HG02938 (cell line): ENCODE results near the gene LRRN3.

Experiments used
- ATAC-seq: cut with Tn5 transposase; IDR thresholded peaks from one replicate; pipeline ENCODE4 v1.9.1; 2021; ENCODE audit warnings: mild to moderate bottlenecking, moderate library complexity; ENCODE audit not compliant: unreplicated experiment

The LRRN3 gene

GRCh38 chr7:111077001-111077400 lies 13.9 kb upstream of the LRRN3 start:
- ATAC-seq: no peak

- ATAC-seq: peak; percentile 34
Measured at GRCh38 chr7:111080495-111081105, 10.3 kb upstream of the LRRN3 start.

GRCh38 chr7:111081546-111082267 lies 9.2 kb upstream of the LRRN3 start:
- no peak for ATAC-seq

GRCh38 chr7:111082351-111082750 lies 8.6 kb upstream of the LRRN3 start:
- no peak for ATAC-seq

- peak; percentile 96 for ATAC-seq
Measured at GRCh38 chr7:111083413-111083812, 7.5 kb upstream of the LRRN3 start.

- ATAC-seq: no peak
Measured at GRCh38 chr7:111085356-111085755, 5.6 kb upstream of the LRRN3 start.

GRCh38 chr7:111086532-111086931 lies 4.4 kb upstream of the LRRN3 start:
- ATAC-seq: no peak

- ATAC-seq: no peak
Measured at GRCh38 chr7:111088328-111088727, 2.6 kb upstream of the LRRN3 start.

GRCh38 chr7:111089822-111090426 lies 1.0 kb upstream of the LRRN3 start:
- peak; percentile 68 for ATAC-seq

- ATAC-seq: no peak
Measured at GRCh38 chr7:111091593-111092358, 849 bp downstream of the LRRN3 start.

- ATAC-seq: no peak
Measured at GRCh38 chr7:111092406-111093236, 1.7 kb downstream of the LRRN3 start.

GRCh38 chr7:111093496-111093895 lies 2.6 kb downstream of the LRRN3 start:
- no peak for ATAC-seq

- ATAC-seq: no peak
Measured at GRCh38 chr7:111094419-111094818, 3.5 kb downstream of the LRRN3 start.

- no peak for ATAC-seq
Measured at GRCh38 chr7:111096997-111097396, 6.1 kb downstream of the LRRN3 start.

GRCh38 chr7:111098011-111098925 lies 7.3 kb downstream of the LRRN3 start:
- ATAC-seq: peak; percentile 81

GRCh38 chr7:111098926-111099250 lies 8.0 kb downstream of the LRRN3 start:
- ATAC-seq: no peak

- no peak for ATAC-seq
Measured at GRCh38 chr7:111101856-111102646, 11.1 kb downstream of the LRRN3 start.

GRCh38 chr7:111103136-111103535 lies 12.2 kb downstream of the LRRN3 start:
- ATAC-seq: no peak
